ENCODE data around the gene ZNF143.

ZNF143 gene

DNA sequence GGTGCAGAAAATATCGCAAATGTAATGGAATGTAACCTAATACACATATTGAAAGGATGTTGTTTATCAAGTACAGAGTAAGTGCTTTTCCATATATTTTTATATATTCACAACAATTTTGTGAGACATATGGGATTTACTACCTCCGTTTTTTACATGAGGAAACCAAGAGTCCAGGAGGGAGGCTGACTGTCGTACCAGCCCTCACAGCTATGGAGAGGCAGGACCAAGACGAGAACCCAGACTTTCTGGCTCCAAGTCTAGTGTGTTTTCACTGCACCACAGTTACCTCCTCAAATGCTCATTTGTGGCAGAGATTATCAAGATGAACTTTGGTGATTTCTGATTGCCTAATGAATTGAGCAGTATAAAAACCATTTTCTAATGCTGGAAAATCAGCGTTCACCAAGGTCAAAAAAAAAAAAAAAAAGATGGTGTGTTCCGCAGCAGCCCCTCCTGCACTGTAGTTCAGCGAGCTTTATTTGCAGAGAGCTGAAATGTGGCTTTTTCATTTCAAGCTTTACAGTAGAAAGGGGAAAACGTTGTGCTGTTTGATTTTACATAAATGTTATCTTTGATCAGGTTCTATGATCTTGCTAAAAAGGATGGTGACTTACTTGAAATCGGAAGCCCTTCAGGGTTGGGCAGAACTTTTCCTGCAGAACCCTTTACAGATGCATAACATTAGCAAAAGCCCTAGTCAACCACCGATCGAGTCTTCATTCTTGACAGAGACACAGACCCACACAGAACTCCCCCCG, 67.9 kb downstream of the ZNF143 start:
- no peaks in the 10 kb centered on the region for H3K27me3 ChIP-seq (replicated peaks in 2 of 5; ENCODE audit: control insufficient read depth in 4 of 5, insufficient read depth in 5 of 5, low read length in 4 of 5)
- H3K9me3 ChIP-seq (ENCODE audit: control extremely low read depth in 1 of 5, control insufficient read depth in 4 of 5, insufficient read depth in 2 of 5, low read depth in 1 of 5, low read length in 4 of 5): no peaks in the 10 kb centered on the region
- H3K4me3 ChIP-seq (ENCODE audit: control insufficient read depth in 1 of 7, extremely low read depth in 1 of 7, insufficient read depth in 4 of 7, low read depth in 2 of 7, low read length in 6 of 7): no peak overlapping the region
- peaks cover 0 to 7% (median 0%) of the 10 kb centered on the region in 4 experiments for H3K4me1 ChIP-seq (ENCODE audit: control extremely low read depth in 1 of 4, control insufficient read depth in 4 of 4, insufficient read depth in 4 of 4, low read length in 3 of 4)
- 91% methylated on average over 8 of the region's 12 CpGs for WGBS (ENCODE audit: insufficient coverage)
- POLR2A ChIA-PET: interaction anchor here (0.5 kb wide), 1 partner anchor 21 kb away, joined by 3 read pairs; no protein-coding TSS in a partner anchor
- H3K36me3 ChIP-seq (ENCODE audit: control insufficient read depth in 4 of 4, insufficient read depth in 4 of 4, low read length in 3 of 4): peaks cover 4 to 12% (median 8%) of the 10 kb centered on the region in 4 experiments
- DNase-seq: no peak
- H3K27ac ChIP-seq (ENCODE audit: insufficient read depth in 1 of 2, low read depth in 1 of 2, low read length in 2 of 2, poor library complexity in 1 of 2, severe bottlenecking in 2 of 2): no peak overlapping the region
- CTCF ChIA-PET: interaction anchor here (1.0 to 2.5 kb wide), 4 partner anchors 37 to 96 kb away, joined by 3 to 7 read pairs (median 6); partner anchors contain the start of gene WEE1

DNA sequence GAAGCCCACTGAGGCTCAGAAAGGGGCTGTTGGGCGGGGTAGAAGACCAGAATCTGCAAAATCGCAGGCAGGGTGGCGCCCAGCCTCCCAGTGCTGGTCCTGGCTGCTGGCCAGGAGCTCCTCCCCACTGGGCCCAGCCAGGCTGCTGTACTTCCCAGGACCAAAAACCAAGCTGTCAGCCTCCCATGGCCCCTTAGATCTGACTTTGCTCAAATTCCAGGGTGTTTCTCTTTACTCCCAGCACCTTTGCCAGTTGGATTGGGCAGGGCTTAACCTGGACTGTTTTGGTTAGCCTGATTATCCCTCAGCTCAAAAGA, 68.5 kb downstream of the ZNF143 start:
- Histone ChIP-seq H3K9me3 (ENCODE audit: control extremely low read depth in 1 of 5, control insufficient read depth in 4 of 5, insufficient read depth in 2 of 5, low read depth in 1 of 5, low read length in 4 of 5) (no peaks in the 10 kb centered on the region), H3K27ac (ENCODE audit: insufficient read depth in 1 of 2, low read depth in 1 of 2, low read length in 2 of 2, poor library complexity in 1 of 2, severe bottlenecking in 2 of 2) (no peak overlapping the region), H3K4me1 (ENCODE audit: control extremely low read depth in 1 of 4, control insufficient read depth in 4 of 4, insufficient read depth in 4 of 4, low read length in 3 of 4) (peaks cover 0 to 7% (median 0%) of the 10 kb centered on the region in 4 experiments), H3K36me3 (ENCODE audit: control insufficient read depth in 4 of 4, insufficient read depth in 4 of 4, low read length in 3 of 4) (peaks cover 4 to 12% (median 8%) of the 10 kb centered on the region in 4 experiments), H3K27me3 (replicated peaks in 2 of 5; ENCODE audit: control insufficient read depth in 4 of 5, insufficient read depth in 5 of 5, low read length in 4 of 5) (no peaks in the 10 kb centered on the region), H3K4me3 (ENCODE audit: control insufficient read depth in 1 of 7, extremely low read depth in 1 of 7, insufficient read depth in 4 of 7, low read depth in 2 of 7, low read length in 6 of 7) (no peak overlapping the region)
- CTCF ChIA-PET: interaction anchor here (0.6 to 2.5 kb wide), 8 partner anchors 37 to 392 kb away, joined by 3 to 7 read pairs (median 4); partner anchors contain the start of gene WEE1
- no peak for DNase-seq
- 100% methylated on average over 1 of the region's 3 CpGs for WGBS (ENCODE audit: insufficient coverage)
- POLR2A ChIA-PET: no interaction called here

DNA sequence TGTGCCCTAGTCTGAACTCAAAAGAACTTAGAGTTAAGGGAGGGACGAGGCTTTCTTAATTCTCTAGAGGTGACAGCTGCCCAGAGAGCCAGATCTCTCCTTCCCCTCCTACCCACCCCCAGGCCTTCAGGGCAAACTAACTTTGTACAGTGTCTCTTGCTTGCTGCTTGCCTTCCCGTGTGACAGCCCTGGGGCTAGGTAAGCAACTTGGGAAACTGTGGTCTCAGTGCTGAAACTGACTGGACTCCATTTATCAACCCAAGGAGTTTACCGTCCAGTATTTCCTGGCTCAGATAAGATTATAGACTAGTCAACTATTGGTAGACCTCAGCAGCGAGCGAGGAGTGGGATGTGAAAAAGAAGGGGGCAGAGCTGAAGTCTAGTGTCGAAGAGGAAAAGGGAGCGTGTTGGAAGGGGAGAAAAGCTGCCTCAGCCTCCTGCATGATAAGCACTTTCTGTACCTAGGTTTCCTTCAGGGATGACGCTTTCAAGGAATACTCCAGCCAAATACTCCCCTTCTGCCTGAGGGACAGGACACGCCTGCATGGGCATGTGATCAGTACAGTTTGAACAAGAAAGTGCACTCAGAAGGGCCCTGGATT, 69.3 kb downstream of the ZNF143 start:
- H3K27me3 ChIP-seq (replicated peaks in 2 of 5; ENCODE audit: control insufficient read depth in 4 of 5, insufficient read depth in 5 of 5, low read length in 4 of 5): no peaks in the 10 kb centered on the region
- H3K4me3 ChIP-seq (ENCODE audit: control insufficient read depth in 1 of 7, extremely low read depth in 1 of 7, insufficient read depth in 4 of 7, low read depth in 2 of 7, low read length in 6 of 7): no peak overlapping the region
- H3K9me3 ChIP-seq (ENCODE audit: control extremely low read depth in 1 of 5, control insufficient read depth in 4 of 5, insufficient read depth in 2 of 5, low read depth in 1 of 5, low read length in 4 of 5): no peaks in the 10 kb centered on the region
- H3K36me3 ChIP-seq (ENCODE audit: control insufficient read depth in 4 of 4, insufficient read depth in 4 of 4, low read length in 3 of 4): peaks cover 3 to 9% (median 6%) of the 10 kb centered on the region in 4 experiments
- ChIA-PET POLR2A (interaction anchor here (0.6 kb wide), 1 partner anchor 29 kb away, joined by 3 read pairs; no protein-coding TSS in a partner anchor), CTCF (interaction anchor here (0.6 to 2.5 kb wide), 7 partner anchors 18 to 392 kb away, joined by 3 to 7 read pairs (median 4); partner anchors contain the start of gene WEE1)
- no peak for DNase-seq
- WGBS (ENCODE audit: insufficient coverage): 96% methylated on average over 5 of the region's 9 CpGs
- peaks cover 0 to 7% (median 0%) of the 10 kb centered on the region in 4 experiments for H3K4me1 ChIP-seq (ENCODE audit: control extremely low read depth in 1 of 4, control insufficient read depth in 4 of 4, insufficient read depth in 4 of 4, low read length in 3 of 4)
- H3K27ac ChIP-seq (ENCODE audit: insufficient read depth in 1 of 2, low read depth in 1 of 2, low read length in 2 of 2, poor library complexity in 1 of 2, severe bottlenecking in 2 of 2): peak overlapping the region in 1 of 2 experiments; percentile 12

DNA sequence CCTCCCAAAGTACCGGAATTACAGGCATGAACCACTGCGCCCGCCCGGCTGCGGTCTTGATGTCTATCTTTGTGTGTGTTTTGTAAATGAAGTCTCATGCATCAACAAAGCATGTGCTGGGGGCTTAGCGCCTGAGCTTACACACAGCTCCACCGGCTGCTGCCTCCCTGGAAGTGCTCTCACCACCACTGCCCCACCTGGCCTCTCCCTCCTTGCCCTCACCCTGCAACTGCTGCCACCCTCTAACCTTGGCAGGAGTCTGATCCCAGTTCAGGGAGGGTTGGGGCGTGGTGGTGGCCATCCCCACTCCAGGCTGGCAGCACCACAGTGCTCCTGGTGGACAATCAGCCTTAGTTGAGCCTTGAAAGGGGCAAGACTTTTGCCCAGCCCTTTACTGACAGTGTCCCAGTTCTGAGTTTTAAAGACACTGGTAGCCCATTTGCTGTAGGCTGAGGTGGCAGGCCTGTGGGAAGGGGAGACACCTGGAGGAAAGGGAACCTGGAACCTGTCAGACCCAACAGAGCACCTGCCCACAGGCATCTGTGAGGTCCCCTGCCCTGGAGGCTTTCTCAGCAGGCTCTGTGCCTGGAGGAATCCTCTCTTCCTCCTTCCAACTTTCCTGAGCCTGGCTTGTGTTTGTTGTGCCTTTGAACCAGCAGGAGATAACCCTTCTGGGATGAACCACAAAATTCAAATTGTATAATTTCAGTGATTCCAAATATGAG, 70.3 kb downstream of the ZNF143 start:
- WGBS (ENCODE audit: insufficient coverage): 98% methylated on average over 8 of the region's 8 CpGs
- ChIA-PET CTCF (interaction anchor here (0.9 to 4.6 kb wide), 5 partner anchors 17 to 218 kb away, joined by 3 to 36 read pairs (median 6); no protein-coding TSS in a partner anchor), POLR2A (no interaction called here)
- H3K36me3 ChIP-seq (ENCODE audit: control insufficient read depth in 4 of 4, insufficient read depth in 4 of 4, low read length in 3 of 4): peaks cover 0 to 5% (median 2%) of the 10 kb centered on the region in 4 experiments
- H3K27ac ChIP-seq (ENCODE audit: insufficient read depth in 1 of 2, low read depth in 1 of 2, low read length in 2 of 2, poor library complexity in 1 of 2, severe bottlenecking in 2 of 2): no peak overlapping the region
- no peak overlapping the region for H3K4me3 ChIP-seq (ENCODE audit: control insufficient read depth in 1 of 7, extremely low read depth in 1 of 7, insufficient read depth in 4 of 7, low read depth in 2 of 7, low read length in 6 of 7)
- peaks cover 0 to 7% (median 0%) of the 10 kb centered on the region in 4 experiments for H3K4me1 ChIP-seq (ENCODE audit: control extremely low read depth in 1 of 4, control insufficient read depth in 4 of 4, insufficient read depth in 4 of 4, low read length in 3 of 4)
- no peaks in the 10 kb centered on the region for H3K9me3 ChIP-seq (ENCODE audit: control extremely low read depth in 1 of 5, control insufficient read depth in 4 of 5, insufficient read depth in 2 of 5, low read depth in 1 of 5, low read length in 4 of 5)
- DNase-seq: no peak
- no peaks in the 10 kb centered on the region for H3K27me3 ChIP-seq (replicated peaks in 2 of 5; ENCODE audit: control insufficient read depth in 4 of 5, insufficient read depth in 5 of 5, low read length in 4 of 5)

DNA sequence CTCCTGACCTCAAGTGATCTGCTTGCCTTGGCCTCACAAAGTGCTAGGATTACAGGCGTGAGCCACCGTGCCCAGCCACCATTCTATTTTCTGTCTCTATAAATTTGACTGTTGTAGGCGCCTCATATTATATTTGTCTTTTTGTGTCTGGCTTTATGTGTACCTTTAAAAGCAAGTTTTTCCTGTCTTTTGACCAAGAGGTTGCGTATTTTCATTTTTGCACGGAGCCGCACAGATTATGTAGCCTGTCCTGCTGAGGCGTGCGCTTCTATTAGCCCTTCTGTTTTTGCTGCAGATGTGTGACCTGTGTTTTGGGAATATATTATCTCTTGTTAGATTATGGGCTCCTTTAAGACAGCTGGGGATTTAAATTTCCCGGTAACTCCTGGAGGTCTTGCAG, 72.2 kb downstream of the ZNF143 start:
- WGBS (ENCODE audit: insufficient coverage): 100% methylated on average over 1 of the region's 9 CpGs
- H3K36me3 ChIP-seq (ENCODE audit: control insufficient read depth in 4 of 4, insufficient read depth in 4 of 4, low read length in 3 of 4): no peaks in the 10 kb centered on the region
- POLR2A ChIA-PET: no interaction called here

DNA sequence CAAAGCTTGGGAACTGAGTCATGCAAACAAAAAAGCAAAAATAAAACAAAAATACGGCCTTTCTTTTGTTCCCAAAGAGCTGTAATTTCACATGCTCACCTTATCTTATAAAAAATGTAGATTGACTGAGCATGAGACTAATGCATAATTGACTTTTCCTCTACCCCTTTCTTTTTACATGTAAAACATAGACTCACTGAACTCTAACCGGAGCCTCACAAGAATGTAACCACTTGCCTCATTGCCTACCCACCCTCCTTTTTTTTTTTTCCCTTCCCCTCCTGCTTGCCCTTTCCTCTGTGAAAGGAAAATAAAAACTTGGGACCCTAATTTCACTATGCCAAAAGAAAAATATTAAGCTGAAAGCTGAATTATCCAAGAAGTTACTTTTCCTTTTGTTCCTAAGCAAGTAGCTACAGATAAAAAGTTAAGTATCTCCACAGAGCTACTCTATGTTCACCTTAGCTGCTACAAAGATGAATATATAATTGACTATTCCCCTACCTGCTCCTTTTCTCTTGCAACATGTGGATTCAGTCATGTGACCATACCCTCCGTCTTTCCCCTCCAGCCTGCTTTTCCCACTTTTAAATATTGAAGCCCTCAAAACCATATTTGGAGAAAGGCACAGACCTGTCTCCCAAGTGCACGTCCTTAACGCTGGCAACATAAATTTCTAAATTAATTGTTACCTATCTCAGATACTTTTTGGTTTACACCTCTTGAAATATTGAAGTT, 73.1 kb downstream of the ZNF143 start:
- ChIA-PET CTCF (interaction anchor here (0.6 to 4.6 kb wide), 17 partner anchors 9 to 549 kb away, joined by 3 to 58 read pairs (median 5); partner anchors contain the start of gene WEE1), POLR2A (interaction anchor here (0.6 kb wide), 1 partner anchor 35 kb away, joined by 3 read pairs; no protein-coding TSS in a partner anchor)
- Histone ChIP-seq H3K4me3 (ENCODE audit: control insufficient read depth in 1 of 7, extremely low read depth in 1 of 7, insufficient read depth in 4 of 7, low read depth in 2 of 7, low read length in 6 of 7) (no peak overlapping the region), H3K27me3 (replicated peaks in 2 of 5; ENCODE audit: control insufficient read depth in 4 of 5, insufficient read depth in 5 of 5, low read length in 4 of 5) (no peaks in the 10 kb centered on the region), H3K9me3 (ENCODE audit: control extremely low read depth in 1 of 5, control insufficient read depth in 4 of 5, insufficient read depth in 2 of 5, low read depth in 1 of 5, low read length in 4 of 5) (no peaks in the 10 kb centered on the region), H3K27ac (ENCODE audit: insufficient read depth in 1 of 2, low read depth in 1 of 2, low read length in 2 of 2, poor library complexity in 1 of 2, severe bottlenecking in 2 of 2) (no peak overlapping the region), H3K36me3 (ENCODE audit: control insufficient read depth in 4 of 4, insufficient read depth in 4 of 4, low read length in 3 of 4) (no peaks in the 10 kb centered on the region), H3K4me1 (ENCODE audit: control extremely low read depth in 1 of 4, control insufficient read depth in 4 of 4, insufficient read depth in 4 of 4, low read length in 3 of 4) (no peaks in the 10 kb centered on the region)
- WGBS (ENCODE audit: insufficient coverage): 96% methylated on average over 3 of the region's 5 CpGs
- no peak for DNase-seq

More for the DNA sequence above, 72.2 kb downstream of the ZNF143 start:
- Histone ChIP-seq H3K4me1 (ENCODE audit: control extremely low read depth in 1 of 4, control insufficient read depth in 4 of 4, insufficient read depth in 4 of 4, low read length in 3 of 4) (no peaks in the 10 kb centered on the region), H3K27ac (ENCODE audit: insufficient read depth in 1 of 2, low read depth in 1 of 2, low read length in 2 of 2, poor library complexity in 1 of 2, severe bottlenecking in 2 of 2) (no peak overlapping the region), H3K4me3 (ENCODE audit: control insufficient read depth in 1 of 7, extremely low read depth in 1 of 7, insufficient read depth in 4 of 7, low read depth in 2 of 7, low read length in 6 of 7) (no peak overlapping the region), H3K9me3 (ENCODE audit: control extremely low read depth in 1 of 5, control insufficient read depth in 4 of 5, insufficient read depth in 2 of 5, low read depth in 1 of 5, low read length in 4 of 5) (no peaks in the 10 kb centered on the region), H3K27me3 (replicated peaks in 2 of 5; ENCODE audit: control insufficient read depth in 4 of 5, insufficient read depth in 5 of 5, low read length in 4 of 5) (no peaks in the 10 kb centered on the region)
- no peak for DNase-seq
- CTCF ChIA-PET: interaction anchor here (0.7 to 4.6 kb wide), 8 partner anchors 20 to 216 kb away, joined by 3 to 58 read pairs (median 8); partner anchors contain the start of gene WEE1

Measured in common myeloid progenitor, CD34-positive (primary cell).